ENCODE results near the gene OR1J2.

OR1J2 gene

DNA sequence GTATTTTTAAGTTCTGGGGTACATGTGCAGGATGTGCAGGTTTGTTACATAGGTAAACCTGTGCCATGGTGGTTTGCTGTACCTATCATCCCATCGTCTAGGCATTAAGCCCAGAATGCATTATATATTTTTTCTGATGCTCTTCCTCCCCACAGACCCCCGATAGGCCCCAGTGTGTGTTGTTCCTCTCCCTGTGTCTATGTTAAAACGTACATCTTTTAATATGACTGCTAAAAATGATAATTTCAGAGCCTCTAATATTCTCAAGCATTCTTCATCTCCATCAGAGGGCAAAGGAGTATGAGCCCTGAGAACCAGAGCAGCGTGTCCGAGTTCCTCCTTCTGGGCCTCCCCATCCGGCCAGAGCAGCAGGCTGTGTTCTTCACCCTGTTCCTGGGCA is at the start of gene OR1J2:
TSS of gene OR1J2 (plus strand) at position 301 of the 400 bp plus-strand sequence. CDS start at position 301, 0 bp downstream.
- H3K4me3 ChIP-seq (ENCODE audit: low read length): no peak within 1 kb of the TSS
- DNase-seq (ENCODE audit: low read depth): no peak
- no peak for TF ChIP-seq CTCF (IDR thresholded peaks at IDR 0.05; ENCODE audit: insufficient read depth, low read depth, low read length, missing control alignments)

DNA sequence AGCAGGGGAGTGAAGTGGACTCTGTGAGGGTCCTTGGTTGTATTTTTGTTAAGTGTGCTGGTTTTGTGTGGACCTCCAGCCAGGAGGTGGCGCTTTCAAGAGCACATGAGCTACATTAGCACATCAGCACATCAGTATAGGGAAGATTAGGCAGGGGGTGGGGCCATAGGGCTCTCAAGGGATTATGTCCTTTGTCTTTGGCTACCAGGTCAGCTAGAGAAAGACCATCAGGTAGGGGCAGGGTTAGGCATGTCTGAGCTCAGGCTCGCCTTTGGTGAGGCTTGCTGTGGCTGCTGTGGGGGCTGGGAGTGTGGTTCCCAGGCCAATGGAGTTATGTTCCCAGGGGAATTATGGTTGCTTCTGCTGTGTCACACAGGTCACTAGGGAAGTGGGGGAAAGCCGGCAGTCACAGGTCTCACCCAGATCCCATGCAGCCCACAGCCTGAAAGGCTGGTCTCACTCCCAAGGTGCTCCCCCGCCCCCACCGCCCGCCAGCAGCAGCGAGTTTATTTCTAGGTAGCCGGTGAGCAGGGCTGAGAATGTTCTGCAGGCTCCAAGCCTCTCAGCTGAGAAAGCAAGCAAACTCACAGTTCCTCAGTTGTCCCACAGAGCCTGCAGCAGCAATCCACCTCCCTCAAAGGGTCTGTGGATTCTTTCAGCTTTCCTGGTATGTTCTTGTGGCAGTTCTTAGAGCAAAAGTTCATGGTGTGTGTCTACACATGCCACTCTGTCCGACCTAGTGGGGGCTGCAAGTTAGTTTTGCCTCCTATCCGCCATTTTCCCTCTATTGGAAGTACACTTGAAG is 46.6 kb upstream of the OR1J2 start:
- peak; percentile 19 for TF ChIP-seq CTCF (IDR thresholded peaks at IDR 0.05; ENCODE audit: insufficient read depth, low read depth, low read length, missing control alignments)
- no peak overlapping the region for H3K4me3 ChIP-seq (ENCODE audit: low read length)
- DNase-seq (ENCODE audit: low read depth): no peak

- peak; percentile 84 for TF ChIP-seq CTCF (IDR thresholded peaks at IDR 0.05; ENCODE audit: insufficient read depth, low read depth, low read length, missing control alignments)
- peak overlapping the region; percentile 22 for H3K4me3 ChIP-seq (ENCODE audit: low read length)
- peak; percentile 89 for DNase-seq (ENCODE audit: low read depth)
These were observed 45.7 kb upstream of the OR1J2 start for GRCh38 chr9:122464633-122465567.

GRCh38 chr9:122466456-122466855 is 44.1 kb upstream of the OR1J2 start:
- no peak overlapping the region for H3K4me3 ChIP-seq (ENCODE audit: low read length)
- no peak for TF ChIP-seq CTCF (IDR thresholded peaks at IDR 0.05; ENCODE audit: insufficient read depth, low read depth, low read length, missing control alignments)
- DNase-seq (ENCODE audit: low read depth): no peak

DNA sequence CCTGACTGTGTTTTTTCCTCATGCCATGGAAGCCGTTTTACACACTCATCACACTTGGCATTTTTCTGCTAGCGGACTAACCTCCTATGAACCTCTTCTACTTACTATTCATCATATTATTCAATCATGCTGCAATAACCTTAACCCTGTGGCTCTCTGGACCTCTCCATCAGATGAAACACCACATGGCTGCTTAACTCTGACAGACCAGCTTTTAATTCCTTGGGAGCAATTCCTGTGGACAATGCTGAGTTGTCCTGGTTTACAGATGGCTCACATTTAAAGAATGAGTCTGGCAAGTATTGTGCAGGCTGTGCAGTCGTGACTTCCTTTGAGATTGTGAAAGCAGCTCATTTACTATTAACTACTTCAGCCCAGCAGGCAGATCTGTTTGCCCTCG is 41.9 kb upstream of the OR1J2 start:
- no peak overlapping the region for H3K4me3 ChIP-seq (ENCODE audit: low read length)
- DNase-seq (ENCODE audit: low read depth): peak; percentile 24
- TF ChIP-seq CTCF (IDR thresholded peaks at IDR 0.05; ENCODE audit: insufficient read depth, low read depth, low read length, missing control alignments): no peak

GRCh38 chr9:122474561-122474960 is 36.0 kb upstream of the OR1J2 start:
- H3K4me3 ChIP-seq (ENCODE audit: low read length): no peak overlapping the region
- no peak for DNase-seq (ENCODE audit: low read depth)
- TF ChIP-seq CTCF (IDR thresholded peaks at IDR 0.05; ENCODE audit: insufficient read depth, low read depth, low read length, missing control alignments): no peak
